Activated CD8-positive, alpha-beta memory T cell treated with anti-CD3 and anti-CD28 coated beads, Interleukin-2, amount 50 U/mL, for 4 hours (primary cell): ENCODE results near the gene TOB2.
"Not testable (repeated sequence)": the region's sequence is repeated elsewhere in the genome, so short reads cannot be mapped to it uniquely, and the experiment has no call there.

ENCODE experiments used
- DNase-seq: peaks from one replicate; pipeline ENCODE4 v3.0.0-alpha.2; 2020

Gene TOB2

GRCh38 chr22:41425660-41426365 is 20.8 kb downstream of the TOB2 start:
- DNase-seq = no peak

- no peak for DNase-seq
These were observed 27.9 kb downstream of the TOB2 start for GRCh38 chr22:41418717-41419116.

- no peak for DNase-seq
These were observed 28.8 kb downstream of the TOB2 start for GRCh38 chr22:41417622-41418390.

GRCh38 chr22:41415554-41415953 is 31.0 kb downstream of the TOB2 start:
- no peak for DNase-seq

- no peak for DNase-seq
These were observed 35.4 kb downstream of the TOB2 start for GRCh38 chr22:41411021-41411851.

GRCh38 chr22:41410311-41410751 is 36.3 kb downstream of the TOB2 start:
- no peak for DNase-seq

GRCh38 chr22:41408665-41409064 is 37.9 kb downstream of the TOB2 start:
- no peak for DNase-seq

- no peak for DNase-seq
These were observed 39.2 kb downstream of the TOB2 start for GRCh38 chr22:41407433-41407832.

- no peak for DNase-seq
These were observed 40.2 kb downstream of the TOB2 start for GRCh38 chr22:41406410-41406809.

- DNase-seq = peak; percentile 24
These were observed 41.0 kb downstream of the TOB2 start for GRCh38 chr22:41405588-41405987.

- peak; percentile 79 for DNase-seq
These were observed 42.9 kb downstream of the TOB2 start for GRCh38 chr22:41403532-41404318.

GRCh38 chr22:41402851-41403250 is 43.8 kb downstream of the TOB2 start:
- not testable (repeated sequence) for DNase-seq

- no peak for DNase-seq
These were observed 44.6 kb downstream of the TOB2 start for GRCh38 chr22:41401781-41402648.

GRCh38 chr22:41398921-41399320 is 47.7 kb downstream of the TOB2 start:
- DNase-seq = no peak

- no peak for DNase-seq
These were observed 49.3 kb downstream of the TOB2 start for GRCh38 chr22:41397143-41397811.

- DNase-seq = no peak
These were observed 50.9 kb downstream of the TOB2 start for GRCh38 chr22:41395531-41396240.

- DNase-seq = no peak
These were observed 52.6 kb downstream of the TOB2 start for GRCh38 chr22:41394012-41394356.

- no peak for DNase-seq
These were observed 59.3 kb downstream of the TOB2 start for GRCh38 chr22:41387341-41387740.

- DNase-seq = no peak
These were observed 62.5 kb downstream of the TOB2 start for GRCh38 chr22:41384128-41384527.
